B cell (primary cell): ENCODE results near the gene CRB1. TPM values are rescaled to one million over a fixed set of nuclear protein-coding genes. Genes with fewer than 3 reads are reported as not detected.

Source experiments
- ATAC-seq: fragments of 200-7000 bp; cut with Tn5 transposase; one replicate; pipeline ENCODE4 v1.10.0; 2021; ENCODE audit warnings: low read depth, mild to moderate bottlenecking, moderate number of reproducible peaks, moderate library complexity
- CTCF ChIA-PET: fragments of 350-600 bp; sonication (Branson Sonifier 250); formaldehyde crosslinking; loops from one replicate; lab custom pipeline; 2021; ENCODE audit warnings: antibody characterized with exemption, inconsistent platforms; lab: Charles Lee
- POLR2A ChIA-PET: fragments of 350-600 bp; sonication (Branson Sonifier 250); formaldehyde crosslinking; loops from one replicate; lab custom pipeline; 2021; ENCODE audit warnings: antibody characterized with exemption; lab: Charles Lee
- DNase-seq: peaks from one replicate; pipeline ENCODE4 v3.0.0; 2013
- H2AFZ ChIP-seq: 2 replicates; pipeline ENCODE4 v1.6.1; 2012; ENCODE audit warnings: mild to moderate bottlenecking, low read depth, low read length; ENCODE audit not compliant: insufficient read depth, poor library complexity, severe bottlenecking
- H3K27ac ChIP-seq, 2 donors: 1 replicate in 1 of 2; 2 replicates in 1 of 2; pipeline ENCODE4 v1.5.1; 2012 to 2013; ENCODE audit warnings: low read length in 2 of 2, mild to moderate bottlenecking in 2 of 2, moderate library complexity in 1 of 2
- H3K27me3 ChIP-seq, 4 experiments: fragments of 200-600 bp in 1 of 4; sonication (generic) in 1 of 4; replicated peaks in 1 of 4; 1 replicate in 2 of 4; 2 replicates in 2 of 4; pipeline versions ENCODE4 v1.6.1 to v1.7.0; 2013 to 2016; ENCODE audit warnings: low read length in 3 of 4, mild to moderate bottlenecking in 2 of 4, mixed read lengths in 1 of 4, moderate library complexity in 1 of 4; ENCODE audit not compliant: insufficient read depth in 4 of 4, control insufficient read depth in 3 of 4; ENCODE audit errors: control extremely low read depth in 1 of 4
- H3K36me3 ChIP-seq, 2 experiments: replicated peaks in 1 of 2; 1 replicate in 1 of 2; 2 replicates in 1 of 2; pipeline versions ENCODE4 v1.6.1 to v1.7.1; 2013; ENCODE audit warnings: low read length in 1 of 2; ENCODE audit not compliant: insufficient read depth in 2 of 2, control insufficient read depth in 1 of 2; ENCODE audit errors: control extremely low read depth in 1 of 2, extremely low read depth in 1 of 2
- H3K4me1 ChIP-seq, 2 donors: fragments of 200-600 bp in 1 of 2; sonication (generic) in 1 of 2; 1 replicate in 1 of 2; 2 replicates in 1 of 2; pipeline versions ENCODE4 v1.5.1 to v1.6.1; 2013 to 2017; ENCODE audit warnings: low read length in 2 of 2; ENCODE audit not compliant: control insufficient read depth in 2 of 2, insufficient read depth in 2 of 2
- H3K4me2 ChIP-seq: replicated peaks from 2 replicates; pipeline ENCODE3; 2012; ENCODE audit warnings: mild to moderate bottlenecking, low read depth, low read length; ENCODE audit not compliant: poor library complexity, severe bottlenecking
- H3K4me3 ChIP-seq, 5 experiments: fragments of 200-600 bp in 1 of 5; sonication (generic) in 1 of 5; 1 replicate in 3 of 5; 2 replicates in 2 of 5; pipeline versions ENCODE4 v1.5.1 to v1.7.0; 2011 to 2016; ENCODE audit warnings: low read length in 4 of 5, mild to moderate bottlenecking in 4 of 5, low read depth in 2 of 5, control low read depth in 1 of 5, moderate library complexity in 1 of 5; ENCODE audit not compliant: insufficient read depth in 1 of 5; ENCODE audit errors: control extremely low read depth in 1 of 5, extremely low read depth in 1 of 5
- H3K79me2 ChIP-seq: fragments of 200-600 bp; sonication (generic); one replicate; pipeline ENCODE4 v1.6.0; 2016; ENCODE audit warnings: low read length; ENCODE audit not compliant: control insufficient read depth, insufficient read depth
- H3K9ac ChIP-seq: fragments of 200-600 bp; sonication (generic); 2 replicates; pipeline ENCODE4 v1.6.1; 2017; ENCODE audit warnings: mild to moderate bottlenecking, low read length, moderate library complexity
- H3K9me3 ChIP-seq, 3 donors: one replicate each; pipeline versions ENCODE4 v1.6.1 to v1.7.1; 2013; ENCODE audit warnings: low read length in 2 of 3; ENCODE audit not compliant: control insufficient read depth in 2 of 3, insufficient read depth in 1 of 3; ENCODE audit errors: control extremely low read depth in 1 of 3
- H4K20me1 ChIP-seq: 2 replicates; pipeline ENCODE4 v1.6.0; 2012; ENCODE audit warnings: mild to moderate bottlenecking, low read length; ENCODE audit not compliant: insufficient read depth, control insufficient read depth, poor library complexity, severe bottlenecking
- H3K27ac Mint-ChIP-seq: one replicate; pipeline ENCODE4 v1.8.0; 2021; ENCODE audit warnings: mixed read lengths
- H3K27me3 Mint-ChIP-seq: one replicate; pipeline ENCODE4 v1.8.0; 2021; ENCODE audit warnings: mixed read lengths
- H3K4me1 Mint-ChIP-seq: one replicate; pipeline ENCODE4 v1.8.0; 2021; ENCODE audit warnings: mixed read lengths
- H3K4me3 Mint-ChIP-seq: one replicate; pipeline ENCODE4 v1.8.0; 2021; ENCODE audit warnings: mixed read lengths
- H3K9me3 Mint-ChIP-seq: one replicate; pipeline ENCODE4 v1.8.0; 2022; ENCODE audit warnings: mixed read lengths; ENCODE audit not compliant: insufficient read depth
- EZH2 ChIP-seq: IDR thresholded peaks from 2 replicates; pipeline ENCODE4 v1.6.1; 2012; ENCODE audit warnings: borderline replicate concordance, low read depth, mild to moderate bottlenecking, moderate library complexity, low read length; ENCODE audit not compliant: insufficient read depth, poor library complexity, severe bottlenecking
- WGBS: methylation state at CpG from one replicate; pipeline ENCODE4 v1.1.5; 2013; ENCODE audit warnings: missing lambda C conversion rate; ENCODE audit not compliant: insufficient coverage; 5-methylcytosine and 5-hydroxymethylcytosine counted together
- intact Hi-C: fragments of 100-400 bp; cut with micrococcal nuclease; formaldehyde crosslinking; loops from one replicate; pipeline ENCODE4 v1.10.0; 2022
- polyA plus RNA-seq: library from polyadenylated mRNA; depleted of rRNA; stranded (reverse); fragments of >200 nt; gene quantifications from 2 replicates; pipeline ENCODE4 v1.2.3, GENCODE V29; 2012
- total RNA-seq, 2 donors: library from RNA; stranded (reverse); fragments of 120-200 nt in 1 of 2; gene quantifications; 1 replicate in 1 of 2; 2 replicates in 1 of 2; pipeline versions ENCODE4 v1.2.3 to v1.2.4, GENCODE V29; 2013 to 2022
- TF ChIP-seq, protein P1 (sequence below): fragments of 200-600 bp; IDR thresholded peaks from one replicate; pipeline ENCODE4 v1.8.0; 2022; ENCODE audit warnings: antibody characterized with exemption, mild to moderate bottlenecking

CRB1 gene
- total and polyA plus RNA-seq, 2 donors (not counting 1 experiment from before 2014, with no cell fraction given): 0.15 TPM; not detected in 1

DNA sequence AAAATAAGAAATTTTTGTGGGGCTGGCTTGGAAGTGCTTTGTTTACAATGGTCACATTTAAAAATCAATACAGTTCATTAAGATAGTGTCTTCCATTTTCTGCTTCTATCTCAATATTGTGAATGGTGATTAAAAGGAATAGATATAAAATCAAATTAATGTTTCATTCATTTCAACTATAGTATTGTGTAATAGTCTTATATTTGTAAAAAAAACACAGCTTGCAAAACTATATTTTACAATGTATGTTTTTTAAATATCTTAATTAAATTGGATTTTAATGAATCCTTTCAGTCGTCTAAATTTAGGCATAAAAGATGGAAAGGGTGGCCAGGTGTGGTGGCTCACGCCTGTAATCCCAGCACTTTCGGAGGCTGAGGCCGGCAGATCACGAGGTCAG is 63.5 kb downstream of the CRB1 start:
- Mint-ChIP-seq H3K27me3 (peaks cover 19% of the 10 kb centered on the region), H3K27ac (no peak overlapping the region), H3K4me1 (no peaks in the 10 kb centered on the region), H3K4me3 (no peak overlapping the region), H3K9me3 (no peaks in the 10 kb centered on the region)
- ChIA-PET CTCF (interaction anchor here (0.6 to 1.3 kb wide), 3 partner anchors 25 to 152 kb away, joined by 3 to 6 read pairs (median 3); no protein-coding TSS in a partner anchor), POLR2A (no interaction called here)
- H3K27ac ChIP-seq: no peak overlapping the region
- no peak overlapping the region for H2AFZ ChIP-seq
- 100% methylated on average over 2 of the region's 5 CpGs for WGBS
- H3K79me2 ChIP-seq: no peaks in the 10 kb centered on the region
- no peak for ATAC-seq
- H3K9me3 ChIP-seq: no peaks in the 10 kb centered on the region
- H3K9ac ChIP-seq: no peak overlapping the region
- TF ChIP-seq, protein P1, sequence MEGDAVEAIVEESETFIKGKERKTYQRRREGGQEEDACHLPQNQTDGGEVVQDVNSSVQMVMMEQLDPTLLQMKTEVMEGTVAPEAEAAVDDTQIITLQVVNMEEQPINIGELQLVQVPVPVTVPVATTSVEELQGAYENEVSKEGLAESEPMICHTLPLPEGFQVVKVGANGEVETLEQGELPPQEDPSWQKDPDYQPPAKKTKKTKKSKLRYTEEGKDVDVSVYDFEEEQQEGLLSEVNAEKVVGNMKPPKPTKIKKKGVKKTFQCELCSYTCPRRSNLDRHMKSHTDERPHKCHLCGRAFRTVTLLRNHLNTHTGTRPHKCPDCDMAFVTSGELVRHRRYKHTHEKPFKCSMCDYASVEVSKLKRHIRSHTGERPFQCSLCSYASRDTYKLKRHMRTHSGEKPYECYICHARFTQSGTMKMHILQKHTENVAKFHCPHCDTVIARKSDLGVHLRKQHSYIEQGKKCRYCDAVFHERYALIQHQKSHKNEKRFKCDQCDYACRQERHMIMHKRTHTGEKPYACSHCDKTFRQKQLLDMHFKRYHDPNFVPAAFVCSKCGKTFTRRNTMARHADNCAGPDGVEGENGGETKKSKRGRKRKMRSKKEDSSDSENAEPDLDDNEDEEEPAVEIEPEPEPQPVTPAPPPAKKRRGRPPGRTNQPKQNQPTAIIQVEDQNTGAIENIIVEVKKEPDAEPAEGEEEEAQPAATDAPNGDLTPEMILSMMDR: no peak
- TF ChIP-seq EZH2: no peak
- H3K36me3 ChIP-seq: no peaks in the 10 kb centered on the region
- H3K4me2 ChIP-seq: no peak overlapping the region
- no peak overlapping the region for H3K4me3 ChIP-seq
- no peak for DNase-seq
- no peaks in the 10 kb centered on the region for H4K20me1 ChIP-seq
- no peaks in the 10 kb centered on the region for H3K27me3 ChIP-seq
- intact Hi-C loops: no loop called here
- no peaks in the 10 kb centered on the region for H3K4me1 ChIP-seq

DNA sequence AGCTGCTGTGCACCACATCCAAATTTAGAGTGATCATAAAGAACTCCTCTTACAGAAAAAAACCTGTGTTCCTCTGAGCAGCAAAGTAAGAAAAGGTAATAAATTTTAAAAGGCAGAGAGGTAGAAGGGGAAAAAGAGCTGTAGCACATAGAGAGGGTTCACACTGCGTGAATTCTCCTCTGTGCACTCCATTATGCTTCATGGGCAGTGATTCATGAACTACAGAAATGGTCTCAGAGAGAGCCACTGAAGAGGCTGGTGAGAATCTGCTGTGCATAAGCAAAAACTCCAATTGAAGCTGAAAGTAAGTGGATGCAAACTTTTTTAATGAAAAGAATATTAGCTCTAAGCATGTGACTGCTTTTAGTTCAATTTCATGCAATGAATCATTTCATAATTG is 65.0 kb downstream of the CRB1 start:
- Histone ChIP-seq H4K20me1 (no peaks in the 10 kb centered on the region), H3K27ac (no peak overlapping the region), H3K27me3 (no peaks in the 10 kb centered on the region), H3K36me3 (no peaks in the 10 kb centered on the region), H3K79me2 (no peaks in the 10 kb centered on the region), H2AFZ (no peak overlapping the region), H3K4me3 (no peak overlapping the region), H3K4me1 (no peaks in the 10 kb centered on the region), H3K9ac (no peak overlapping the region), H3K4me2 (no peak overlapping the region), H3K9me3 (no peaks in the 10 kb centered on the region)
- H3K4me3 Mint-ChIP-seq: no peak overlapping the region
- POLR2A ChIA-PET: no interaction called here
- CTCF ChIA-PET: interaction anchor here (1.3 kb wide), 2 partner anchors 24 to 153 kb away, joined by 3 to 6 read pairs; no protein-coding TSS in a partner anchor
- intact Hi-C loops: no loop called here
- TF ChIP-seq, protein P1: no peak
- no peak for TF ChIP-seq EZH2
- H3K27ac Mint-ChIP-seq: no peak overlapping the region
- DNase-seq: no peak
- ATAC-seq: no peak
- H3K27me3 Mint-ChIP-seq: peaks cover 15% of the 10 kb centered on the region
- WGBS: 100% methylated on average over 1 of the region's 1 CpG
- H3K9me3 Mint-ChIP-seq: no peaks in the 10 kb centered on the region
- H3K4me1 Mint-ChIP-seq: no peaks in the 10 kb centered on the region
